Lower lobe of right lung (tissue), 2 donors: ENCODE results near the gene TWF1. TPM values are rescaled to one million over a fixed set of nuclear protein-coding genes. Genes with fewer than 3 reads are reported as not detected.
"Not testable (repeated sequence)": the region's sequence is repeated elsewhere in the genome, so short reads cannot be mapped to it uniquely, and the experiment has no call there.

Experiments used
- ATAC-seq, 2 donors: fragments of 200-7000 bp; cut with Tn5 transposase; one replicate each; pipeline ENCODE4 v1.9.1; 2020 to 2022; ENCODE audit warnings: mild to moderate bottlenecking in 2 of 2, moderate library complexity in 2 of 2
- DNase-seq: peaks from one replicate; pipeline ENCODE4 v3.0.0-alpha.2; 2020
- H3K27ac ChIP-seq: fragments of 200-600 bp; one replicate; pipeline ENCODE4 v1.8.0; 2022
- H3K27me3 ChIP-seq: fragments of 200-600 bp; one replicate; pipeline ENCODE4 v1.8.0; 2022; ENCODE audit warnings: low read depth
- H3K36me3 ChIP-seq: fragments of 200-600 bp; one replicate; pipeline ENCODE4 v1.8.0; 2022; ENCODE audit warnings: mild to moderate bottlenecking
- H3K4me1 ChIP-seq: fragments of 200-600 bp; one replicate; pipeline ENCODE4 v1.8.0; 2022
- H3K4me3 ChIP-seq: fragments of 200-600 bp; one replicate; pipeline ENCODE4 v1.8.0; 2022; ENCODE audit warnings: mild to moderate bottlenecking
- H3K9me3 ChIP-seq: fragments of 200-600 bp; one replicate; pipeline ENCODE4 v1.8.0; 2022
- intact Hi-C: fragments of 100-400 bp; cut with DNase I; formaldehyde crosslinking; loops from one replicate; pipeline ENCODE4 v1.11.0; 2022
- total RNA-seq: library from RNA; stranded (reverse); fragmentation: NEBNext Ultra II Directional; extraction: Animal tissue kit (Norgen Biotek cat#: 25700); gene quantifications from one replicate; pipeline ENCODE4 v1.2.1, GENCODE V29; 2021
- TF ChIP-seq, protein P1 (sequence below): fragments of 200-600 bp; IDR thresholded peaks from one replicate; pipeline ENCODE4 v1.8.0; 2022; ENCODE audit warnings: antibody characterized with exemption, mild to moderate bottlenecking
- donor health status: DM: no; HTN: yes; CAD: no; lungs with severe emphysema.

Gene TWF1
- total RNA-seq, 1 donor from 2014 or later: 60.6 TPM

DNA sequence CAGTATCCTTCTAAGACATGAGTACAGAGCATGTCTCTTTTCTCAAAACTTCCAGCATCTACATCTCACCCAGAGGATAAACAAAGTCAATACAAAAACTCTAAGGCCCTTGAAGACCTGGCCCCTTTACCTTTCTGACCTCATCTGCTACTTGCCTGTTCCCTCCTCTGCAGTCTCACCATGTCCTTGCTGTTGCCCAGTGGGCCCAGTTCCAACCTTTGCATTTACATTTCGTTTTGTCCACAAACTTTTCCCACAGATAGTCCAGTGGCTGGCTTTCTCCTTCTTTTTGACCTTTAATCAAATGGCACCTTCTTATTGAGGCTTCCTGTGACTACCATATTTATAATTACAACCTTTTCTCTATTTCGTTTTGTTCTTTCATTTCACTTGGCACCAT is 45.7 kb downstream of the TWF1 start:
- TF ChIP-seq, protein P1, sequence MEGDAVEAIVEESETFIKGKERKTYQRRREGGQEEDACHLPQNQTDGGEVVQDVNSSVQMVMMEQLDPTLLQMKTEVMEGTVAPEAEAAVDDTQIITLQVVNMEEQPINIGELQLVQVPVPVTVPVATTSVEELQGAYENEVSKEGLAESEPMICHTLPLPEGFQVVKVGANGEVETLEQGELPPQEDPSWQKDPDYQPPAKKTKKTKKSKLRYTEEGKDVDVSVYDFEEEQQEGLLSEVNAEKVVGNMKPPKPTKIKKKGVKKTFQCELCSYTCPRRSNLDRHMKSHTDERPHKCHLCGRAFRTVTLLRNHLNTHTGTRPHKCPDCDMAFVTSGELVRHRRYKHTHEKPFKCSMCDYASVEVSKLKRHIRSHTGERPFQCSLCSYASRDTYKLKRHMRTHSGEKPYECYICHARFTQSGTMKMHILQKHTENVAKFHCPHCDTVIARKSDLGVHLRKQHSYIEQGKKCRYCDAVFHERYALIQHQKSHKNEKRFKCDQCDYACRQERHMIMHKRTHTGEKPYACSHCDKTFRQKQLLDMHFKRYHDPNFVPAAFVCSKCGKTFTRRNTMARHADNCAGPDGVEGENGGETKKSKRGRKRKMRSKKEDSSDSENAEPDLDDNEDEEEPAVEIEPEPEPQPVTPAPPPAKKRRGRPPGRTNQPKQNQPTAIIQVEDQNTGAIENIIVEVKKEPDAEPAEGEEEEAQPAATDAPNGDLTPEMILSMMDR: no peak
- H3K36me3 ChIP-seq: no peaks in the 10 kb centered on the region
- intact Hi-C loops: no loop called here
- H3K27me3 ChIP-seq: no peaks in the 10 kb centered on the region
- DNase-seq: no peak
- H3K4me1 ChIP-seq: peaks cover 42% of the 10 kb centered on the region
- no peak for ATAC-seq
- H3K4me3 ChIP-seq: peak overlapping the region; percentile 76
- no peak overlapping the region for H3K27ac ChIP-seq
- H3K9me3 ChIP-seq: no peaks in the 10 kb centered on the region

DNA sequence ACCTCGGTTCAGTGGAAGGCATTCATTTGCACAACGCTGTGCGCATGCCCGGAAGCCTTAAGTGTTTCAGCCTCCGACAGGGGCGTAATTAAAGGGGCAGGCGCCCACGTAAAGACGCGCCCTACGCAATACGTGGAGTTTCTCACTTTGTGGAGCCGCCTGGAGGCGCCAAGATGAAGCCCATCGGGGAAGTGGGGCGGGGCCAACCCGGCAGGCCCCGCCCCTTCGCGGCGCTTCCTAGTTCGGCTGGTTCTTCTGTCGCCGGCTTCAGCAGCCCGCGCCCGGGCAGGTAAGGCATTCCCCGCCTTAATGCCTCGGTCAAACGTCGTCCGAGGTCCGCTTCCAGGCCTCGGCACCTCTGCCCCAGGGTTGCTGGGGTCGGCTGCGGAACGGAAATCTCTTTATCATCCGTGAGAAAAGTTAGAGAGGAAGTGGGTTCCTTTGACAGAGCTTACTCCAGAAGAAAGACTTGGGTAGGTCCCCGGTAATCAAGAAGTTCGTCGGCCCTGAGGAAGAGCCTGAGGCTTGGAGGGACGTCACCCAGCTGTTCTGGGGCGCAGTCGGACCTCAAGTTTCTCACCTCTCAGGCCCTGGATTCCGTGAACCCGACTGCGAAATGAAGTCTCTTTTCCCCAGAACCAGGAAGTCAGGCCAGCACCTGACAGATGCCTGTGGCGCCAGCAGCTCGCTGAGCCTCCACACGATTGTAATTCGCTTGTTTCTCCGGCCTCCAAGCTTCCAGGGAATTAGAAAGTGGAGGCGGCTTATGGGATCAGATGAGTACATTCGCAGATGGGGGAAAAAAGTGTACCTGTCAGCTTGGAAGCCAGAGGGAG is 47.2 kb downstream of the TWF1 start, which contains the start of the genes IRAK4 and PUS7L:
TSS of gene IRAK4 (plus strand) at position 224 of the 836 bp plus-strand sequence. CDS start 9,161 bp downstream, outside the sequence.
TSS of gene PUS7L (minus strand) at position 63 of the 836 bp plus-strand sequence. CDS start 3,545 bp downstream, outside the sequence.
- Histone ChIP-seq H3K9me3 (no peaks in the 10 kb centered on the region), H3K27me3 (no peaks in the 10 kb centered on the region), H3K4me1 (peaks cover 42% of the 10 kb centered on the region), H3K27ac (peak within 1 kb of the TSS; percentile 93), H3K36me3 (no peaks in the 10 kb centered on the region), H3K4me3 (peak within 1 kb of the TSS; percentile 76)
- peak; percentile 99 to 100 for ATAC-seq
- TF ChIP-seq, protein P1: peak; percentile 59
- intact Hi-C loops: no loop called here
- DNase-seq: peak; percentile 98

GRCh38 chr12:43758247-43758727 is 47.8 kb downstream of the TWF1 start:
- DNase-seq (no peak), ATAC-seq (peak; percentile 20 to 54)
- H3K36me3 ChIP-seq: no peaks in the 10 kb centered on the region
- H3K4me1 ChIP-seq: peaks cover 42% of the 10 kb centered on the region
- no peaks in the 10 kb centered on the region for H3K9me3 ChIP-seq
- no peaks in the 10 kb centered on the region for H3K27me3 ChIP-seq
- TF ChIP-seq, protein P1: no peak
- H3K27ac ChIP-seq: peak overlapping the region; percentile 60
- H3K4me3 ChIP-seq: peak overlapping the region; percentile 76
- intact Hi-C loops: no loop called here

DNA sequence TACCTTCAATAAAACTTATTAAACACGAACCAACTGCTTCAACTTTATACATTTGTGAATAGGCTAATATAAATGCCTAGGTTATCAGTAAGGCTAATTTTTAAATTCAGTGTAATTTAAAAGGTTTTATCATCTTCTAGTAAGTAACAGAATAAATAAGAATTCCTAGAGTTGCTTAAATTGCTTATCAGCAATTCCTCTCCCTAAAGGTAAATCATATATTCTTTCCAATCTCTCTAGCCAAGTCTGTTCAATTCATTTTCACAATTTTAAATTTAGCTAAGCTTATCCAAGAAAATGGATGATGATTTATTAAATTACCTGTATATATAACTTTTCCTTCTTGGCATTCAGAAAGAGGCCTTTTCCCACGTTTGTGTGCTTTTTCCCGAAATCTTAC is 52.1 kb downstream of the TWF1 start:
- DNase-seq (no peak), ATAC-seq (no peak)
- Histone ChIP-seq H3K4me3 (no peak overlapping the region), H3K27ac (no peak overlapping the region), H3K27me3 (no peaks in the 10 kb centered on the region), H3K9me3 (no peaks in the 10 kb centered on the region), H3K36me3 (no peaks in the 10 kb centered on the region), H3K4me1 (peaks cover 7% of the 10 kb centered on the region)
- intact Hi-C loops: no loop called here
- TF ChIP-seq, protein P1: no peak

DNA sequence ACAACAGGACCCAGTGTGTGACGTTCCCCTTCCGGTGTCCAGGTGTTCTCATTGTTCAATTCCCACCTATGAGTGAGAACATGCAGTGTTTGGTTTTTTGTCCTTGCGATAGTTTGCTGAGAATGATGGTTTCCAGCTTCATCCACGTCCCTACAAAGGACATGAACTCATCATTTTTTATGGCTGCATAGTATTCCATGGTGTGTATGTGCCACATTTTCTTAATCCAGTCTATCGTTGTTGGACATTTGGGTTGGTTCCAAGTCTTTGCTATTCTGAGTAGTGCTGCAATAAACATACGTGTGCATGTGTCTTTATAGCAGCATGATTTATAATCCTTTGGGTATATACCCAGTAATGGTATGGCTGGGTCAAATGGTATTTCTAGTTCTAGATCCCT is 54.8 kb downstream of the TWF1 start:
- H3K4me3 ChIP-seq, ATAC-seq, DNase-seq, H3K27ac ChIP-seq, H3K4me1 ChIP-seq, H3K27me3 ChIP-seq, intact Hi-C loops, H3K36me3 ChIP-seq, H3K9me3 ChIP-seq: not testable (repeated sequence)

GRCh38 chr12:43750814-43751213 is 55.3 kb downstream of the TWF1 start:
- Histone ChIP-seq H3K27me3 (no peaks in the 10 kb centered on the region), H3K4me1 (no peaks in the 10 kb centered on the region), H3K4me3 (no peak overlapping the region), H3K27ac (no peak overlapping the region), H3K9me3 (no peaks in the 10 kb centered on the region), H3K36me3 (no peaks in the 10 kb centered on the region)
- ATAC-seq: no peak
- intact Hi-C loops: no loop called here
- DNase-seq: no peak
- TF ChIP-seq, protein P1: no peak
